ENCODE data around the gene ACOX1.

DNA sequence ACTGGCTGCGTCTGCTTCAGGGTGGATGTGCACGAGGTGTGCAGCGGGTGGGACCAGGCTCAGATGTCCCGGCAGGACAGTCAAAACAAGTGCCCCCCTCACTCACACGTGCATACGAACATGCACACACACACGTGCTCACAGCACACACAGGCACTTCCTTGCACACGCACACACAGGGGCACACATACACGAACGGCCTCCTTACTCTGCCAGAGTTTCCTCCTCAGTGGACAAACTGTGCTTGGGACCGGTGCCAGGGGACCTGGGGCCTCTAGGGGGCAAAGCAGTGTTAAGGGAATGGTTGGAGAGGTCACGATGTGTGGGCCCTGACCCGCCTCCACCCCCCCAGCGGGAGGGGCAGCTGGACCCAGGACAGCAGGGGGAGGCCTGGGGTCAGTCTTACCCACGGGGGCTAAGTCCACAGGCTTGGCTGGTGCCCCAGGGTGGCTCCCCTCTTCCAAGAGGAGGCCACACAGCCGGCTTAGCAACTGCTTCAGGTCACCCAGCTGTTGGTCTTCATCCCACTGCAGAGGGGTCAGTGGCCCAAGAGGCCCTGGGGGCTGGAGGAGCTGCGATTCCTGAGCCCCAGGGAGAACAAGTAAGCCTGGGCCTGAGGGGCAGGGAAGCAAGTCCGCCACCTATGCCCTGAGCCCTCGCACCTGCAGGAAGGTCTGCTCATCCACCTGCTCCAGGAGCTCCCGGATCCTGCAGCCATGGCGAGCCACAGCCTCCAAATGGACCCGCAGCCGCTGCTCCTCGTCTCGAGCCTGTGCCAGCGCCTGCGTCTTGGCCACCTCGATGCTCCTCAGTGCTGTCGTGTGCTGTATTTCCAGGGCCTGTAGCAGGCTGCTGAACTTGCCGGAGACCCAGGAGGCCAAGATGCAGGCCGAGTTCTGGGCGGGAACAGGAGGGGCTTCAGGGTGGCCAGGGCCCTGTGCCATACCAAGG, 87.1 kb downstream of the ACOX1 start:
- TF ChIP-seq, protein P1, sequence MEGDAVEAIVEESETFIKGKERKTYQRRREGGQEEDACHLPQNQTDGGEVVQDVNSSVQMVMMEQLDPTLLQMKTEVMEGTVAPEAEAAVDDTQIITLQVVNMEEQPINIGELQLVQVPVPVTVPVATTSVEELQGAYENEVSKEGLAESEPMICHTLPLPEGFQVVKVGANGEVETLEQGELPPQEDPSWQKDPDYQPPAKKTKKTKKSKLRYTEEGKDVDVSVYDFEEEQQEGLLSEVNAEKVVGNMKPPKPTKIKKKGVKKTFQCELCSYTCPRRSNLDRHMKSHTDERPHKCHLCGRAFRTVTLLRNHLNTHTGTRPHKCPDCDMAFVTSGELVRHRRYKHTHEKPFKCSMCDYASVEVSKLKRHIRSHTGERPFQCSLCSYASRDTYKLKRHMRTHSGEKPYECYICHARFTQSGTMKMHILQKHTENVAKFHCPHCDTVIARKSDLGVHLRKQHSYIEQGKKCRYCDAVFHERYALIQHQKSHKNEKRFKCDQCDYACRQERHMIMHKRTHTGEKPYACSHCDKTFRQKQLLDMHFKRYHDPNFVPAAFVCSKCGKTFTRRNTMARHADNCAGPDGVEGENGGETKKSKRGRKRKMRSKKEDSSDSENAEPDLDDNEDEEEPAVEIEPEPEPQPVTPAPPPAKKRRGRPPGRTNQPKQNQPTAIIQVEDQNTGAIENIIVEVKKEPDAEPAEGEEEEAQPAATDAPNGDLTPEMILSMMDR (IDR thresholded peaks at IDR 0.05) = no peak
- no peak for TF ChIP-seq POLR2A (IDR thresholded peaks at IDR 0.05)
